Measurements from ENCODE around the gene AKAP12.

The AKAP12 gene

DNA sequence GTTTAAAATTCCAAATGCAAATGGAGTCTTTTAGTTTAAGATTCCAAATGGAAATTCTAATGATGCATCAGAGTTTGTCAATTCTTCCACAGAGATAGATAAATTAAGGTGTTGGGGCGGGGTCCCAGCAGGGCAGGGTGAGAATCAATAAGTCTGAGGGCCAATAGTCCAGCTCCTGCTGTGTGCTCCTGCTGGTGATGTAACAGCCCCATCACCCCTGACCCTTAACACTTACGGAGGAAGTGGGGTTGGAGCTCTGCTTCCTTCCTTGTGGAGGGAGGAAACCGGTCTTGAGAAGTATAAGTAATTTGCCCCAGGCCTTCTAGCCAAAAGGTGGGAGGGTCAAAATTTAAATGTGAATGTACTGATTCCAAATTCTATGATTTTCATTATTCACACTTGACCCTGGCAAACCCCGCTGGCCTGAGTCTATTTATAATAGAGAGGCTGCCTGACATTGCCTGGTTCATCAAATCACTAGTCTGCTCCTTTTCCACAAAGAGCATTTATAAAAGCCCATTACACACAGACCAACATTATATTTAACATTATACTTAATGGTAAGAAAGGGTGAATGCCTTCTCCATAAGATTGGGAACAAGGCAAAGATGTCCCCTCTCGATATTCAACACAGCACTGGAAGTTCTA lies 134.4 kb downstream of the AKAP12 start:
- peaks cover 14% of the 10 kb centered on the region for H3K36me3 ChIP-seq
- TF ChIP-seq, protein P1, sequence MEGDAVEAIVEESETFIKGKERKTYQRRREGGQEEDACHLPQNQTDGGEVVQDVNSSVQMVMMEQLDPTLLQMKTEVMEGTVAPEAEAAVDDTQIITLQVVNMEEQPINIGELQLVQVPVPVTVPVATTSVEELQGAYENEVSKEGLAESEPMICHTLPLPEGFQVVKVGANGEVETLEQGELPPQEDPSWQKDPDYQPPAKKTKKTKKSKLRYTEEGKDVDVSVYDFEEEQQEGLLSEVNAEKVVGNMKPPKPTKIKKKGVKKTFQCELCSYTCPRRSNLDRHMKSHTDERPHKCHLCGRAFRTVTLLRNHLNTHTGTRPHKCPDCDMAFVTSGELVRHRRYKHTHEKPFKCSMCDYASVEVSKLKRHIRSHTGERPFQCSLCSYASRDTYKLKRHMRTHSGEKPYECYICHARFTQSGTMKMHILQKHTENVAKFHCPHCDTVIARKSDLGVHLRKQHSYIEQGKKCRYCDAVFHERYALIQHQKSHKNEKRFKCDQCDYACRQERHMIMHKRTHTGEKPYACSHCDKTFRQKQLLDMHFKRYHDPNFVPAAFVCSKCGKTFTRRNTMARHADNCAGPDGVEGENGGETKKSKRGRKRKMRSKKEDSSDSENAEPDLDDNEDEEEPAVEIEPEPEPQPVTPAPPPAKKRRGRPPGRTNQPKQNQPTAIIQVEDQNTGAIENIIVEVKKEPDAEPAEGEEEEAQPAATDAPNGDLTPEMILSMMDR (IDR thresholded peaks at IDR 0.05; ENCODE audit: low read depth, low read length): no peak
- no peaks in the 10 kb centered on the region for H3K27me3 ChIP-seq (ENCODE audit: insufficient read depth, low read depth, severe bottlenecking)
- H3K9me3 ChIP-seq (ENCODE audit: severe bottlenecking): no peaks in the 10 kb centered on the region
- no peak overlapping the region for H3K27ac ChIP-seq
- no peak for DNase-seq
- no peak overlapping the region for H3K4me3 ChIP-seq (ENCODE audit: low read depth, low read length)

DNA sequence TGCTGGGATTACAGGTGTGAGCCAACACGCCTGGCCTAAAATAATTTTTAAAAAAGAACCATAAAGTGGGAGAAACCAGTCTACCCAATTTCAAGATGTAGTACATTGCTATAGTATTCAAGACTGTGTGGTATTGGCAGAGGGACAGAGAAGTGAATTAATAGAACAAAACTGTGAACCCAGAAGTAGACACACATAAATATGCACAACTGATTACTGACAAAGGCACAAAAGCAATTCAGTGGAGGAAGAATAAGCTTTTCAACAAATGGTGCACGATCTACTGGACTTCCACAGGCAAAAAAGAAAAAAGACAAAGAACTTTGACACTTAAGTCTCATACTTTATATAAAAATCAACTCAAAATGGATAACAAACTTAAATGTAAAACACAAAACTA lies 136.1 kb downstream of the AKAP12 start:
- no peaks in the 10 kb centered on the region for H3K27me3 ChIP-seq (ENCODE audit: insufficient read depth, low read depth, severe bottlenecking)
- H3K4me3 ChIP-seq (ENCODE audit: low read depth, low read length): no peak overlapping the region
- H3K9me3 ChIP-seq (ENCODE audit: severe bottlenecking): no peaks in the 10 kb centered on the region
- no peak for DNase-seq
- H3K27ac ChIP-seq: no peak overlapping the region
- TF ChIP-seq, protein P1 (IDR thresholded peaks at IDR 0.05; ENCODE audit: low read depth, low read length): no peak
- peaks cover 10% of the 10 kb centered on the region for H3K36me3 ChIP-seq

DNA sequence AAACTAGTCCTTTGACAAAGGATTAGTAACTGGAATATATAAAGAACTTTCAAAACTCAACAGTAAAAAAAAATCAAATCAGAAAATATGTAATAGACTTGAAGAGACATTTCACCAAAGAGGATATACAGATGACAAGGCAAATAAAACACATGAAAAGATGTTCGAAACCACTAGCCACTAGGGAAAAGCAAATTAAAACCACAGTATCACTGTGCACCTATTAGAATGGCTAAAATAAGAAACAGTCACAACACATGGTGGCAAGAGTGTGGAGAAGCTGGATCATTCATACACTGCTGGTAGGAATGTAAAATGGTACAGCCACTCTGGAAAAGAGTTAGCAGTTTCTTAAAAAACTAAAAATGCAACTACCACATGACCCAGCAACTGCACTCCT lies 136.7 kb downstream of the AKAP12 start:
- Histone ChIP-seq H3K4me3 (ENCODE audit: low read depth, low read length) (no peak overlapping the region), H3K27me3 (ENCODE audit: insufficient read depth, low read depth, severe bottlenecking) (no peaks in the 10 kb centered on the region), H3K9me3 (ENCODE audit: severe bottlenecking) (no peaks in the 10 kb centered on the region), H3K36me3 (peaks cover 4% of the 10 kb centered on the region), H3K27ac (no peak overlapping the region)
- TF ChIP-seq, protein P1 (IDR thresholded peaks at IDR 0.05; ENCODE audit: low read depth, low read length): no peak
- DNase-seq: no peak

DNA sequence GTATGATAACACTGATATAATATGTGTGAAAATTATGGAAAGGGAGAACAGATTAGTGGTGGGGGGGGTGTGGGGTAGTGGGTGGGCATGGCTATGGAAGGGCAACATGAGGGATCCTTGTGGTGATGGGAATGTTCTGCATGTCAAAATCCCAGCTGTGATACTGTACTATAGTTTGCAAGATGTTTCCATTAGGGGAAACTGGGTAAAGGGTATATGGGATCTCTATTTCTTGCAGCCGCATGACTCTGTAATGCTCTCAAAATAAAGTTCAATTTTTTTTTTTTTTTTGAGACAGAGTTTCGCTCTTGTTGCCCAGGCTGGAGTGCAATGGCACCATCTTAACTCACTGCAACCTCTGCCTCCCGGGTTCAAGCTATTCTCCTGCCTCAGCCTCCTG lies 137.3 kb downstream of the AKAP12 start:
- no peaks in the 10 kb centered on the region; the same call in 1 of the 2 replicates for H3K36me3 ChIP-seq
- H3K27ac ChIP-seq: no peak overlapping the region
- no peaks in the 10 kb centered on the region for H3K27me3 ChIP-seq (ENCODE audit: insufficient read depth, low read depth, severe bottlenecking)
- no peaks in the 10 kb centered on the region for H3K9me3 ChIP-seq (ENCODE audit: severe bottlenecking)
- H3K4me3 ChIP-seq (ENCODE audit: low read depth, low read length): no peak overlapping the region
- TF ChIP-seq, protein P1 (IDR thresholded peaks at IDR 0.05; ENCODE audit: low read depth, low read length): no peak
- no peak for DNase-seq

DNA sequence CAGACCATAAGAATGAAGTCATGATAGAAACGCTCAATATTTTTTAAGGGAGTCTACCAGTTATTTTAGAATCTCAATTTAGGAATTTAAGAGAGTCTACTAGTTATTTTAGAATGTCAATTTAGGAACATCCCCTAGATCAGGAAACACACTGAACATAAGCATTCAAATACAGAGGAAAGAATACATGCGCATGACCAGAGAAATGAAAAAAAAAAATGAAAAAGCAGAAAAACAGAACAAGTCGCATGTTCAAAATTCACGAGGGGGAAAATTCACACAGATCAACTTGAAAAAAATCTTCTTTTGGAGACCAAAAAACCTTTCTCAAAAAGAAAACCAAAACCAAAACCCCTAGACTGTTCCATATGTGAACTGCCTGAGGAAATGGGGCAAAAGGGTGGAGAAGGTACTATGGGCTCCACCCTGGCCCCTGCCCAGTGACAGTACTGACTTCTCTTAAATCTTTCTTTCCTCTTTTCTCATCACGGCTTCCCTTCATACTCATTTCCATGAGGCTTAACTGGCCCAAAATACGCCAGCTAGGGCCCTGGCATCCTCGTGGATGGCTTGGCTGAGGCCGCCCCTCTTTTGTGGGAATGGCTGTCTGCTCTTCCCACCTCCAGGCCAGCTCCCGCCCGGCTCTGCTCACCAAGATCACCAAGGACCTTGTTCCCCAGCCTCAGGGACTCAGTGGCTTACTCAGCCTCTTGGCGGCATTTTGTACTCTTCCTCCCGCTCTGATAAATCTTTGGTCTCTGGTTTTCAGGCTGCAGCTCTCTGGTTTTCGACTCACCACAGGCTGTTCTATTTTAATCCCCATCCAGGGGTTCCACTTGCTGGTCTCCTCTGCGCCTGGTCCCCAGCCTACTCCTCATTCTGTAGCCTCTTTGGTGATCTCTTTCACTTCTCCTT lies 140.4 kb downstream of the AKAP12 start:
- TF ChIP-seq, protein P1 (IDR thresholded peaks at IDR 0.05; ENCODE audit: low read depth, low read length): no peak
- H3K9me3 ChIP-seq (ENCODE audit: severe bottlenecking): no peaks in the 10 kb centered on the region
- H3K27ac ChIP-seq: no peak overlapping the region
- DNase-seq: no peak
- H3K36me3 ChIP-seq: peaks cover 4% of the 10 kb centered on the region
- no peaks in the 10 kb centered on the region for H3K27me3 ChIP-seq (ENCODE audit: insufficient read depth, low read depth, severe bottlenecking)
- no peak overlapping the region for H3K4me3 ChIP-seq (ENCODE audit: low read depth, low read length)

All from WERI-Rb-1 (cell line).